Bronchial epithelial cell (primary cell): ENCODE data around the gene C17orf67. TPM values are rescaled to one million over a fixed set of nuclear protein-coding genes. Genes with fewer than 3 reads are reported as not detected.

Experiments
- DNase-seq: peaks from one replicate; pipeline ENCODE4 v3.0.0-alpha.2; 2010; ENCODE audit warnings: low read depth
- FAIRE-seq: peaks from 2 replicates; lab custom pipeline; 2011; peaks lifted over from hg19 to GRCh38; lab: Jason Lieb, UNC
- H3K27me3 ChIP-seq: 2 replicates; pipeline ENCODE4 v1.5.1; 2011; ENCODE audit warnings: low read length; ENCODE audit not compliant: control insufficient read depth, insufficient read depth
- H3K36me3 ChIP-seq: 2 replicates; pipeline ENCODE4 v1.5.1; 2011; ENCODE audit warnings: low read length; ENCODE audit not compliant: control insufficient read depth, insufficient read depth
- H3K4me3 ChIP-seq: 2 replicates; pipeline ENCODE4 v1.5.1; 2011; ENCODE audit warnings: mild to moderate bottlenecking, low read depth, low read length, control low read depth
- CTCF ChIP-seq: IDR thresholded peaks from 2 replicates; pipeline ENCODE4 v1.5.1; 2011; ENCODE audit warnings: mild to moderate bottlenecking, moderate library complexity, low read length, control low read depth, inconsistent platforms; ENCODE audit not compliant: insufficient read depth, severe bottlenecking
- total RNA-seq: library from RNA; depleted of rRNA; stranded (reverse); fragments of >200 nt; gene quantifications from 2 replicates; pipeline ENCODE4 v1.2.1, GENCODE V29; 2014

Gene C17orf67
- total RNA-seq, 1 donor from 2014 or later = 0.26 TPM

GRCh38 chr17:56796536-56796935 is 37.2 kb downstream of the C17orf67 start:
- peak; percentile 85 for FAIRE-seq
- Histone ChIP-seq H3K27me3 (no peaks in the 10 kb centered on the region), H3K36me3 (no peaks in the 10 kb centered on the region), H3K4me3 (no peak overlapping the region)
- DNase-seq = no peak
- no peak for TF ChIP-seq CTCF

GRCh38 chr17:56795221-56795865 is 38.4 kb downstream of the C17orf67 start:
- Histone ChIP-seq H3K36me3 (no peaks in the 10 kb centered on the region), H3K27me3 (no peaks in the 10 kb centered on the region), H3K4me3 (no peak overlapping the region)
- DNase-seq = no peak
- TF ChIP-seq CTCF = no peak
- FAIRE-seq = no peak

GRCh38 chr17:56793957-56794356 is 39.8 kb downstream of the C17orf67 start:
- no peaks in the 10 kb centered on the region for H3K27me3 ChIP-seq
- no peak for DNase-seq
- H3K36me3 ChIP-seq = no peaks in the 10 kb centered on the region

GRCh38 chr17:56793531-56793930 is 40.2 kb downstream of the C17orf67 start:
- no peaks in the 10 kb centered on the region for H3K27me3 ChIP-seq
- no peak for FAIRE-seq
- TF ChIP-seq CTCF = no peak
- DNase-seq = no peak
- no peaks in the 10 kb centered on the region for H3K36me3 ChIP-seq
- no peak overlapping the region for H3K4me3 ChIP-seq

More at GRCh38 chr17:56793957-56794356, 39.8 kb downstream of the C17orf67 start:
- FAIRE-seq = no peak
- no peak for TF ChIP-seq CTCF
- H3K4me3 ChIP-seq = no peak overlapping the region

GRCh38 chr17:56792267-56792666 is 41.5 kb downstream of the C17orf67 start:
- Histone ChIP-seq H3K36me3 (no peaks in the 10 kb centered on the region), H3K27me3 (no peaks in the 10 kb centered on the region), H3K4me3 (no peak overlapping the region)
- DNase-seq = no peak
- FAIRE-seq = no peak
- no peak for TF ChIP-seq CTCF
